Effector memory CD8-positive, alpha-beta T cell (primary cell): ENCODE data around the gene SBF2.

Experiments
- ATAC-seq: fragments of 150-1000 bp; cut with Tn5 transposase; replicated peaks from 2 replicates; pipeline ENCODE4 v1.10.0; 2021; ENCODE audit warnings: mild to moderate bottlenecking, moderate library complexity
- DNase-seq, 3 experiments: peaks; one replicate each; pipeline ENCODE4 v3.0.0; 2021
- H3K27ac Mint-ChIP-seq, 2 donors: one replicate each; pipeline ENCODE4 v1.8.0; 2022; ENCODE audit warnings: mild to moderate bottlenecking in 2 of 2, mixed read lengths in 2 of 2, moderate library complexity in 2 of 2
- H3K27me3 Mint-ChIP-seq, 2 donors: one replicate each; pipeline ENCODE4 v1.8.0; 2022; ENCODE audit warnings: mixed read lengths in 2 of 2
- H3K36me3 Mint-ChIP-seq: one replicate; pipeline ENCODE4 v1.8.0; 2022; ENCODE audit warnings: mild to moderate bottlenecking, moderate library complexity, mixed read lengths; ENCODE audit not compliant: insufficient read depth
- H3K4me1 Mint-ChIP-seq, 2 donors: one replicate each; pipeline ENCODE4 v1.8.0; 2022; ENCODE audit warnings: low read depth in 2 of 2, mixed read lengths in 2 of 2
- H3K4me3 Mint-ChIP-seq, 2 donors: one replicate each; pipeline ENCODE4 v1.8.0; 2022; ENCODE audit warnings: mild to moderate bottlenecking in 2 of 2, mixed read lengths in 2 of 2, moderate library complexity in 2 of 2
- H3K9me3 Mint-ChIP-seq, 2 donors: one replicate each; pipeline ENCODE4 v1.8.0; 2022; ENCODE audit warnings: mixed read lengths in 2 of 2

Gene SBF2

GRCh38 chr11:10309163-10310093 is 15.4 kb upstream of the SBF2 start:
- H3K27ac Mint-ChIP-seq, result no peak overlapping the region
- H3K4me3 Mint-ChIP-seq, result no peak overlapping the region
- H3K36me3 Mint-ChIP-seq, result peaks cover 7% of the 10 kb centered on the region
- H3K9me3 Mint-ChIP-seq, result no peaks in the 10 kb centered on the region
- peaks cover 28 to 68% of the 10 kb centered on the region in 2 donors for H3K27me3 Mint-ChIP-seq
- H3K4me1 Mint-ChIP-seq, result peaks cover 24 to 37% of the 10 kb centered on the region in 2 donors
- no peak for ATAC-seq
- DNase-seq, result no peak

DNA sequence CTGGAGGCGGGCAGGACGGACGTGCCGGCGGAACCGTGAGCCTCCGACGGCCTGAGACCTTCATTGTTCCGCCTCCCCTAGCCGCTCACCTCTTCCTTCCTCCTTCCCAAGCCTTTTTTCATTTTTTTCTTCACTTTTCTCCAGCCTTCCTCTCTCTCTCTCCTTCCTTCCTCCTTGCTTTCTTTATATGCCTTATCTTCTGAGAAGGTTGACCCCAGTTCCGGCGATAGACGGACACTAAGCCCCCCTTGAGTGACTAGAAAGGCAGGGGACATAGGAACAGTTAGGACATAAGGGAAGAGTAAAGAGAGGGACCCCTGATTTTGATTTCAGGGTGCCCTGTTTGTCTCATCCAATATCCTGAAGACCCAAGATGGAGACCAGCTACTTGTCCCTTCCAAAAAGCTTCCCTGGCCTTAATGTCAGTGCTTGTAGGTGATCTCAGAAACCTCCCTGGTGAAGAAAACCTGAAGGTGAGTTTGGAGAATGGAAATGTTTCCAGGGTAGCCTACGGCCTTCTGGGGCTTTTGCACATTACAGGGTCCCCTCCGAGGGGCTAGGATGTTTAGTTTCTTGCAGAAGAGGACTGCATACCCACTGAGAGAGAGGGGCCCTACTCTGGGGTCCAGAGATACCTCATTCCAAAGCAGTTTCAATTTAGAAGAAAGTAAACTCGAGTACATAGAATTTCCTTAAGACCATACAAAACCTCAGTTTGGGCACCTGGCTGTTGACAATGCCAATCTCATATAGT is 14.4 kb upstream of the SBF2 start:
- DNase-seq (no peak), ATAC-seq (no peak)
- no peaks in the 10 kb centered on the region for H3K9me3 Mint-ChIP-seq
- peaks cover 7% of the 10 kb centered on the region for H3K36me3 Mint-ChIP-seq
- peaks cover 31 to 42% of the 10 kb centered on the region in 2 donors for H3K4me1 Mint-ChIP-seq
- peaks cover 21 to 64% of the 10 kb centered on the region in 2 donors for H3K27me3 Mint-ChIP-seq
- peak overlapping the region; percentile 89 to 97 for H3K4me3 Mint-ChIP-seq
- H3K27ac Mint-ChIP-seq, result peak overlapping the region in 1 of 2 donors; percentile 32

- H3K27me3 Mint-ChIP-seq, result peaks cover 21 to 64% of the 10 kb centered on the region in 2 donors
- H3K9me3 Mint-ChIP-seq, result no peaks in the 10 kb centered on the region
These were observed 13.6 kb upstream of the SBF2 start for GRCh38 chr11:10307400-10308200.

GRCh38 chr11:10307022-10307399 is 13.0 kb upstream of the SBF2 start:
- Mint-ChIP-seq H3K27ac (peak overlapping the region; percentile 32 to 56), H3K27me3 (peaks cover 21 to 59% of the 10 kb centered on the region in 2 donors), H3K9me3 (no peaks in the 10 kb centered on the region), H3K36me3 (peaks cover 7% of the 10 kb centered on the region), H3K4me3 (peak overlapping the region; percentile 89 to 97), H3K4me1 (peaks cover 33 to 46% of the 10 kb centered on the region in 2 donors)
- ATAC-seq, result no peak
- no peak for DNase-seq

More at GRCh38 chr11:10307400-10308200, 13.6 kb upstream of the SBF2 start:
- H3K4me3 Mint-ChIP-seq, result peak overlapping the region; percentile 89 to 97
- H3K27ac Mint-ChIP-seq, result peak overlapping the region; percentile 32 to 56
- DNase-seq (peak; percentile 80 to 86 (median 83)), ATAC-seq (peak; percentile 72)
- peaks cover 7% of the 10 kb centered on the region for H3K36me3 Mint-ChIP-seq
- H3K4me1 Mint-ChIP-seq, result peaks cover 32 to 42% of the 10 kb centered on the region in 2 donors

DNA sequence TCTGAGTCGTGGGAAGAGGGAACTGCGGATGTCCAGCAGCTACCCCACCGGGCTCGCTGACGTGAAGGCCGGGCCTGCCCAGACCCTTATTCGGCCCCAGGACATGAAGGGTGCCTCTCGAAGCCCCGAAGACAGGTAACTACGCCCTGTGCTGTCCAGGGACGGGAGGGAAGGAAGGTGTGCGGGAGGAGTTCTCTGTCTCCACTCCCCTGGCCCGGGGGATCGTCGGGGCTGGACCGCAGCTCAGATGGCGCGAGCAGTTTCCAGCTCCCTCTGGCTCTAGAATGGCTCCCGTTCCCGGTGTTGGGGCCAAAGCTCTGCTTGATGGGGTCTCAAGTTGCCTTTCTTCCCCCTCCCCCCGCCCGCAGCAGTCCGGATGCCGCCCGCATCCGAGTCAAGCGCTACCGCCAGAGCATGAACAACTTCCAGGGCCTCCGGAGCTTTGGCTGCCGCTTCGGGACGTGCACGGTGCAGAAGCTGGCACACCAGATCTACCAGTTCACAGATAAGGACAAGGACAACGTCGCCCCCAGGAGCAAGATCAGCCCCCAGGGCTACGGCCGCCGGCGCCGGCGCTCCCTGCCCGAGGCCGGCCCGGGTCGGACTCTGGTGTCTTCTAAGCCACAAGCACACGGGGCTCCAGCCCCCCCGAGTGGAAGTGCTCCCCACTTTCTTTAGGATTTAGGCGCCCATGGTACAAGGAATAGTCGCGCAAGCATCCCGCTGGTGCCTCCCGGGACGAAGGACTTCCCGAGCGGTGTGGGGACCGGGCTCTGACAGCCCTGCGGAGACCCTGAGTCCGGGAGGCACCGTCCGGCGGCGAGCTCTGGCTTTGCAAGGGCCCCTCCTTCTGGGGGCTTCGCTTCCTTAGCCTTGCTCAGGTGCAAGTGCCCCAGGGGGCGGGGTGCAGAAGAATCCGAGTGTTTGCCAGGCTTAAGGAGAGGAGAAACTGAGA is 12.2 kb upstream of the SBF2 start:
- H3K36me3 Mint-ChIP-seq, result peaks cover 7% of the 10 kb centered on the region
- H3K27me3 Mint-ChIP-seq, result peaks cover 21 to 52% of the 10 kb centered on the region in 2 donors
- H3K27ac Mint-ChIP-seq, result no peak overlapping the region
- no peaks in the 10 kb centered on the region for H3K9me3 Mint-ChIP-seq
- ATAC-seq, result no peak
- peak overlapping the region; percentile 89 to 97 for H3K4me3 Mint-ChIP-seq
- no peak for DNase-seq
- peaks cover 33 to 48% of the 10 kb centered on the region in 2 donors for H3K4me1 Mint-ChIP-seq

DNA sequence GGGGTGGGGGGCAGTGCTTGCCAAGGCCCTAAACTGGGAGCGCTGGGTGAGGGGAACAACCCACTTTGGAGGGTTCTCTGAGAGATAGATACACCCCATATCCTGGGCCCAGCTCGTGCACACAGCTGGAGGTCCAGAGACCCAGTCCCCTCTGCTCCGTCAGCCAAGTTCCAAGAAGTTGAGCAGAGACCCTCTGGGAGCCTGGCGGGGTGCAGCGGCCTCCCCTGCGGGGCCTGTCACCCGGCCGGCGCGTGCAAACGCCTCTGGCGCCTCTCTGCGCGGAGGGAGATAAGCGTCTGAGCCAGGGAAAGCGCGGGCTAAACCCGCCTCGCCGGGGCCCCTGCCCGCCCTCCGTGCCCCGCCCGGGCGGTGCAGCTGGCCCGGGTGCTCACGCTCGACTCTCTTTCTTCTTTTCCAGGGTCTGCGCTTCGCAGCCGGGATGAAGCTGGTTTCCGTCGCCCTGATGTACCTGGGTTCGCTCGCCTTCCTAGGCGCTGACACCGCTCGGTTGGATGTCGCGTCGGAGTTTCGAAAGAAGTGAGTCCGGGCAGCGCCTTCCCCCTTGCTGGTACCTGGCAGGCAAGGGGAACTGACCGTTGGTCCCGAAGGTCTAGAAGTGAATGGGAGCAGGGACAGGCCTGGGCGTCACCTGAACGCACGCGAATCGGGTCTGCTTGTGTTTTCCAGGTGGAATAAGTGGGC is 11.4 kb upstream of the SBF2 start:
- Mint-ChIP-seq H3K4me1 (peaks cover 33 to 48% of the 10 kb centered on the region in 2 donors), H3K27ac (no peak overlapping the region), H3K9me3 (no peaks in the 10 kb centered on the region), H3K27me3 (peaks cover 20 to 46% of the 10 kb centered on the region in 2 donors), H3K36me3 (peaks cover 7% of the 10 kb centered on the region), H3K4me3 (peak overlapping the region; percentile 89 to 97)
- ATAC-seq (no peak), DNase-seq (peak in 1 of 3 experiments; percentile 25)

DNA sequence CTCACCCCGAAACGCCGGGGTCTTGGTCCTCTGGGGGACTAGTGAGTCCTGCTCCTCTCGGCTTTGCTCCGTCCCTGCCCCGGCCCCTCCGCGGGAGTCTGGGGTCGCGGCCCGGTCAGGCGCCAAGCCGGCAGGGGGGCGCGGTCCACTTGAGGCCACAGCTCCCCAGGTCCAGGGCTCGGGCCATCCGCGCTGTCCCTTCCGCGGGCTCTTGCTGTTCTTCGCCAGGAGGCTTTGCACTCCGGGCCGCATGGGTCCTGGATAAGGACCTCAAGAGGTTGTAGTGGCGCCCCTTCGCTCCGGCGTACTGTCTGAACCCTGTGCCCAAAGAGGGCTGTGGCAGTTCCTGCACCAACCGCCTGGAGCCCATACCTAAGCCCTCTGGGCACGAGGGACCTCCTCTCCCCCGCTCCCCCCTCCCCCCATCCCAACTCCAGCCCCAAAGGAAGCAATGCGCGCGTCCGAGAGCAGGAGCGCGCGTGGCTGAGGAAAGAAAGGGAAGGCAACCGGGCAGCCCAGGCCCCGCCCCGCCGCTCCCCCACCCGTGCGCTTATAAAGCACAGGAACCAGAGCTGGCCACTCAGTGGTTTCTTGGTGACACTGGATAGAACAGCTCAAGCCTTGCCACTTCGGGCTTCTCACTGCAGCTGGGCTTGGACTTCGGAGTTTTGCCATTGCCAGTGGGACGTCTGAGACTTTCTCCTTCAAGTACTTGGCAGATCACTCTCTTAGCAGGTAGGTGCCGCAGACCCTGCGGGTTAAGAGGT is 10.7 kb upstream of the SBF2 start, which contains the start of gene ADM:
Gene ADM, plus strand, starts transcription at position 579 of the 767 bp plus-strand sequence. CDS start 628 bp downstream, outside the sequence.
- Mint-ChIP-seq H3K36me3 (peaks cover 7% of the 10 kb centered on the region), H3K27ac (peak within 1 kb of the TSS in 1 of 2 donors; percentile 83), H3K4me1 (peaks cover 33 to 48% of the 10 kb centered on the region in 2 donors), H3K27me3 (peaks cover 16 to 39% of the 10 kb centered on the region in 2 donors), H3K9me3 (no peaks in the 10 kb centered on the region), H3K4me3 (peak within 1 kb of the TSS; percentile 89 to 97)
- ATAC-seq (peak; percentile 21), DNase-seq (peak in 2 of 3 experiments; percentile 18 to 21)

DNA sequence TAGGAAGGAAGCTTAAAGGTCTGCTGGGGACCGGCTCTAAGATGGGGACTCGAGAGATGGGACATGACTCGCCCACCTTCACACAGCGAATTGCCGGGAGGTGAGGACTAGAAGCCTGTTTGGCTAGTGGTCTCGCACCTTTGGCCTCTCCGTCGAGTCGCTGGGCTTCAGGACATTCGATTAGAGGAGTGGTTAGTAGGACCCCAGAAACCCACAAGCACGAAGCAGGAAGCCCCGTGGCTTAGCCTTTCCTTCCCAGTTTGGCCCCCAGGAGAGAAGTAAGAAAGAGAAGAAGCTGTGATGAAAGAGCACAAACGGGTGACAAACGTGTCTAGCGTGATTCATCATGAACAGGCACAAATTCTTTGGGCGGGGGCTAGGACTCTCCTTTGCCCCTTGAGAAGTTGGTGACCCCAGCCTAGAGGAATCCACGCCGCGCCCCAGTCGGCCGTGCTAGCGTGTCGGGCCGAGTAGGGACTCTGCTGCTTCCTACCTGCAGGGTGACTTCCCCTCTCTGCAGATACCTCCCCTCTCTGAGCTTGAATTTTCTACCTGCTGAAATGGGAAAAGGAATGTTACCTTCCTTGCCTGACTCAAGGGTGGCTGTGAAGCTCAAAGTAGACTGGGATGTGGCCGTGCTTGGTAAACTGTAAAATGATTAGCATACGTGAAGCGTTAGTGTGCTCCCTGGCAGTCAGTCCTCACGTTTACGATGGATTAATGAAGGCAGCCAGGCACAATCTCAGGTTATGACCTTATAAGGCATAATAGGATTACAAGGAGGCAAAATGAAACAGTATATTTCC is 9.7 kb upstream of the SBF2 start:
- H3K27ac Mint-ChIP-seq, result peak overlapping the region; percentile 83 to 96
- peak in 2 of 3 experiments; percentile 6 to 21 for DNase-seq
- no peaks in the 10 kb centered on the region for H3K9me3 Mint-ChIP-seq
- ATAC-seq, result no peak
- H3K36me3 Mint-ChIP-seq, result peaks cover 10% of the 10 kb centered on the region
- peaks cover 35 to 51% of the 10 kb centered on the region in 2 donors for H3K4me1 Mint-ChIP-seq
- peaks cover 16 to 29% of the 10 kb centered on the region in 2 donors for H3K27me3 Mint-ChIP-seq
- H3K4me3 Mint-ChIP-seq, result peak overlapping the region; percentile 89 to 97

GRCh38 chr11:10302744-10303557 is 8.9 kb upstream of the SBF2 start:
- Mint-ChIP-seq H3K9me3 (no peaks in the 10 kb centered on the region), H3K27ac (peak overlapping the region; percentile 83 to 96), H3K36me3 (peaks cover 8% of the 10 kb centered on the region), H3K4me3 (peak overlapping the region; percentile 89 to 97), H3K27me3 (peaks cover 16 to 23% of the 10 kb centered on the region in 2 donors), H3K4me1 (peaks cover 36 to 52% of the 10 kb centered on the region in 2 donors)
- ATAC-seq (peak; percentile 36), DNase-seq (peak; percentile 68 to 72 (median 70))

DNA sequence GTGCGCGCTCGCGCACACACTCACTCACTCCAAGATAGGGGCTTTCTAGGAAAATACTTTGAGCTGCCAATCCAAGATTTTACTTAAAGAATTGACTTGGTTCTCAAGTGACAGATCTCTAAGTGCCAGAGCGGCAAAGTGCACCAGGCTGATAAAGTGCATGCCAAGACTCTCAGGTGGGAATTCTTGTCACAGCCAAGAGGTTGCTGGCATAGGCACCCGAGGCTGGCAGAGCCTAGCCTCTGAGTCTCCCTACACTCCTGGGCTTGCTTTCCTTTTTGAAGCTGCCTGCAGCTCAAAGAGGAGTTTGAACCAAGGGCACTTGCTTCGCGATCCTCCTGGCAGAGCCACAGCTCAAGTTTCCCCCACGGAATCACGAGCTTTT is 8.3 kb upstream of the SBF2 start:
- Mint-ChIP-seq H3K9me3 (no peaks in the 10 kb centered on the region), H3K27me3 (peaks cover 16 to 22% of the 10 kb centered on the region in 2 donors), H3K4me3 (peak overlapping the region; percentile 89 to 97), H3K36me3 (peaks cover 12% of the 10 kb centered on the region), H3K27ac (peak overlapping the region; percentile 83 to 96), H3K4me1 (peaks cover 39 to 50% of the 10 kb centered on the region in 2 donors)
- ATAC-seq (no peak), DNase-seq (no peak)
